H1 (cell line): ENCODE data around the gene CELF2. TPM values are rescaled to one million over a fixed set of nuclear protein-coding genes. Genes with fewer than 3 reads are reported as not detected.

Source experiments
- CTCF ChIA-PET: fragments of 300-600 bp; sonication (Branson Sonifier 250); formaldehyde crosslinking; loops from one replicate; lab custom pipeline; 2021; ENCODE audit not compliant: partially characterized antibody; lab: Charles Lee
- POLR2A ChIA-PET: fragments of 300-600 bp; sonication (Branson Sonifier 250); formaldehyde crosslinking; loops from one replicate; lab custom pipeline; 2021; ENCODE audit warnings: inconsistent platforms; ENCODE audit not compliant: partially characterized antibody; lab: Charles Lee
- DNase-seq, 2 experiments: peaks; one replicate each; pipeline versions ENCODE4 v3.0.0 to v3.0.0-alpha.2; 2010 to 2022; ENCODE audit warnings: low spot score in 2 of 2, low read depth in 1 of 2, mixed read lengths in 1 of 2
- FAIRE-seq: peaks from 2 replicates; lab custom pipeline; 2011; peaks lifted over from hg19 to GRCh38; lab: Jason Lieb, UNC
- H2AFZ ChIP-seq: 2 replicates; pipeline ENCODE4 v1.8.1; 2012; ENCODE audit warnings: low read length, inconsistent platforms
- H2AK5ac ChIP-seq: 2 replicates; pipeline ENCODE4 v1.6.1; 2013; ENCODE audit warnings: low read depth, low read length
- H2BK120ac ChIP-seq: replicated peaks from 2 replicates; pipeline ENCODE3; 2013; ENCODE audit warnings: low read depth, low read length, inconsistent platforms
- H2BK12ac ChIP-seq: 2 replicates; pipeline ENCODE4 v1.6.1; 2013; ENCODE audit warnings: low read depth, low read length
- H2BK15ac ChIP-seq: 2 replicates; pipeline ENCODE4 v1.6.1; 2013; ENCODE audit warnings: low read length
- H2BK20ac ChIP-seq: 2 replicates; pipeline ENCODE4 v1.6.1; 2013; ENCODE audit warnings: low read length
- H2BK5ac ChIP-seq: 2 replicates; pipeline ENCODE4 v1.6.1; 2013; ENCODE audit warnings: low read depth, low read length
- H3K14ac ChIP-seq: 2 replicates; pipeline ENCODE4 v1.6.1; 2013; ENCODE audit warnings: inconsistent platforms; ENCODE audit not compliant: insufficient read length
- H3K18ac ChIP-seq: 2 replicates; pipeline ENCODE4 v1.6.1; 2013; ENCODE audit warnings: low read length; ENCODE audit errors: extremely low read depth
- H3K23ac ChIP-seq: 2 replicates; pipeline ENCODE4 v1.6.1; 2013; ENCODE audit warnings: inconsistent platforms; ENCODE audit not compliant: insufficient read length
- H3K23me2 ChIP-seq: 2 replicates; pipeline ENCODE4 v1.6.1; 2013; ENCODE audit warnings: low read depth, low read length
- H3K27ac ChIP-seq: 2 replicates; pipeline ENCODE4 v1.6.1; 2011; ENCODE audit warnings: low read depth, low read length, inconsistent platforms
- H3K27me3 ChIP-seq, 4 experiments: replicated peaks in 1 of 4; 1 replicate in 1 of 4; 2 replicates in 3 of 4; pipeline versions ENCODE4 v1.6.1 to v1.8.1; 2011 to 2013; ENCODE audit warnings: low read length in 3 of 4, mild to moderate bottlenecking in 3 of 4, inconsistent platforms in 2 of 4, mixed read lengths in 2 of 4, moderate library complexity in 1 of 4; ENCODE audit not compliant: control insufficient read depth in 3 of 4, insufficient read depth in 3 of 4; ENCODE audit errors: extremely low read depth in 1 of 4
- H3K36me3 ChIP-seq, 4 experiments: 2 replicates each; pipeline versions ENCODE4 v1.6.1 to v1.8.1; 2011 to 2013; ENCODE audit warnings: mild to moderate bottlenecking in 4 of 4, low read length in 3 of 4, moderate library complexity in 2 of 4, control low read depth in 1 of 4, inconsistent platforms in 1 of 4; ENCODE audit not compliant: insufficient read depth in 4 of 4, control insufficient read depth in 2 of 4
- H3K4ac ChIP-seq: replicated peaks from 2 replicates; pipeline ENCODE3; 2013; ENCODE audit warnings: low read length, low read depth, mixed read lengths, inconsistent platforms; ENCODE audit not compliant: insufficient read length
- H3K4me1 ChIP-seq, 4 experiments: replicated peaks in 1 of 4; 1 replicate in 1 of 4; 2 replicates in 3 of 4; pipeline versions ENCODE4 v1.6.1 to v1.8.1; 2011 to 2013; ENCODE audit warnings: low read length in 3 of 4, inconsistent platforms in 2 of 4, mixed read lengths in 1 of 4; ENCODE audit not compliant: insufficient read depth in 4 of 4, control insufficient read depth in 3 of 4
- H3K4me2 ChIP-seq, 2 experiments: 2 replicates each; pipeline versions ENCODE4 v1.6.1 to v1.8.1; 2011 to 2013; ENCODE audit warnings: low read depth in 2 of 2, low read length in 2 of 2, control low read depth in 1 of 2, inconsistent platforms in 1 of 2, mild to moderate bottlenecking in 1 of 2; ENCODE audit not compliant: insufficient read depth in 1 of 2
- H3K4me3 ChIP-seq, 4 experiments: fragments of 200-600, 300-600 bp in 1 of 4; sonication (generic), shearing (Covaris generic), sonication (Bioruptor Twin) in 1 of 4; 2 replicates each; pipeline versions ENCODE4 v1.5.1 to v1.8.1; 2011 to 2016; ENCODE audit warnings: low read length in 4 of 4, low read depth in 3 of 4, control low read depth in 2 of 4, inconsistent platforms in 2 of 4, mild to moderate bottlenecking in 2 of 4, mixed read lengths in 1 of 4, moderate library complexity in 1 of 4; ENCODE audit not compliant: insufficient read depth in 2 of 4; ENCODE audit errors: extremely low read depth in 1 of 4
- H3K56ac ChIP-seq: replicated peaks from 2 replicates; pipeline ENCODE3; 2013; ENCODE audit warnings: low read depth, mild to moderate bottlenecking, mixed read lengths, low read length, inconsistent platforms; ENCODE audit not compliant: insufficient read length
- H3K79me1 ChIP-seq: 2 replicates; pipeline ENCODE4 v1.6.1; 2013; ENCODE audit warnings: low read depth, low read length, control low read depth
- H3K79me2 ChIP-seq, 2 experiments: 2 replicates each; pipeline versions ENCODE4 v1.6.1 to v1.8.1; 2012 to 2013; ENCODE audit warnings: low read length in 2 of 2, mild to moderate bottlenecking in 2 of 2, inconsistent platforms in 1 of 2; ENCODE audit not compliant: insufficient read depth in 2 of 2, control insufficient read depth in 1 of 2
- H3K9ac ChIP-seq, 4 experiments: replicated peaks in 1 of 4; 1 replicate in 1 of 4; 2 replicates in 3 of 4; pipeline versions ENCODE4 v1.6.1 to v1.8.1; 2011 to 2013; ENCODE audit warnings: low read depth in 3 of 4, low read length in 3 of 4, control low read depth in 2 of 4, mild to moderate bottlenecking in 2 of 4, moderate library complexity in 2 of 4, inconsistent platforms in 1 of 4; ENCODE audit errors: extremely low read depth in 1 of 4
- H3K9me3 ChIP-seq, 2 experiments: 2 replicates each; pipeline versions ENCODE4 v1.6.1 to v1.8.1; 2012 to 2013; ENCODE audit warnings: mild to moderate bottlenecking in 2 of 2, moderate library complexity in 2 of 2, control low read depth in 1 of 2, inconsistent platforms in 1 of 2, low read depth in 1 of 2, low read length in 1 of 2, mixed read lengths in 1 of 2; ENCODE audit not compliant: insufficient read depth in 2 of 2
- H4K20me1 ChIP-seq, 2 experiments: replicated peaks in 1 of 2; 2 replicates each; pipeline versions ENCODE3 to v1.8.1; 2011 to 2013; ENCODE audit warnings: inconsistent platforms in 2 of 2, low read length in 2 of 2, mild to moderate bottlenecking in 1 of 2; ENCODE audit not compliant: insufficient read depth in 2 of 2, control insufficient read depth in 1 of 2
- H4K5ac ChIP-seq: 2 replicates; pipeline ENCODE4 v1.6.1; 2013; ENCODE audit warnings: low read length, low read depth, mixed read lengths, inconsistent platforms; ENCODE audit not compliant: insufficient read length
- H4K8ac ChIP-seq: 2 replicates; pipeline ENCODE4 v1.8.0; 2013; ENCODE audit warnings: mild to moderate bottlenecking, moderate library complexity, low read length, inconsistent platforms; ENCODE audit not compliant: insufficient read depth; ENCODE audit errors: extremely low read depth
- H4K91ac ChIP-seq: replicated peaks from 2 replicates; pipeline ENCODE3; 2013; ENCODE audit warnings: low read length, mixed read lengths, inconsistent platforms; ENCODE audit not compliant: insufficient read length
- ATF2 ChIP-seq: IDR thresholded peaks from 2 replicates; pipeline ENCODE4 v1.6.1; 2012; ENCODE audit warnings: low read length, inconsistent platforms
- BACH1 ChIP-seq: IDR thresholded peaks from 2 replicates; pipeline ENCODE4 v1.6.1; 2012; ENCODE audit warnings: low read length, improper control_type of control experiment
- BCL11A ChIP-seq, 2 experiments: IDR thresholded peaks; one replicate each; pipeline ENCODE4 v1.6.1; 2011; ENCODE audit warnings: low read depth in 2 of 2, low read length in 2 of 2, mild to moderate bottlenecking in 2 of 2
- CBX5 ChIP-seq: fragments of 300-800, 300-1000 bp; sonication (generic); IDR thresholded peaks from 2 replicates; pipeline ENCODE4 v1.7.1; 2016; ENCODE audit warnings: antibody characterized with exemption, low read length, low read depth
- CREB1 ChIP-seq: IDR thresholded peaks from 2 replicates; pipeline ENCODE4 v1.6.1; 2012; ENCODE audit warnings: inconsistent platforms
- GTF2F1 ChIP-seq: IDR thresholded peaks from 2 replicates; pipeline ENCODE4 v1.6.1; 2012; ENCODE audit warnings: low read depth, low read length, improper control_type of control experiment, borderline replicate concordance
- NRF1 ChIP-seq: IDR thresholded peaks from 2 replicates; pipeline ENCODE4 v1.6.1; 2011; ENCODE audit warnings: mild to moderate bottlenecking, low read depth, low read length, improper control_type of control experiment
- POLR2AphosphoS5 ChIP-seq: IDR thresholded peaks from 2 replicates; pipeline ENCODE4 v1.6.1; 2011; ENCODE audit warnings: low read depth, low read length
- RFX5 ChIP-seq: IDR thresholded peaks from 2 replicates; pipeline ENCODE4 v1.6.1; 2011; ENCODE audit warnings: low read depth, low read length, improper control_type of control experiment, borderline replicate concordance
- SIN3A ChIP-seq, 2 experiments: IDR thresholded peaks in 1 of 2; conservative IDR thresholded peaks in 1 of 2; 2 replicates each; pipeline ENCODE4 v1.6.1; 2011 to 2012; ENCODE audit warnings: low read length in 2 of 2, improper control_type of control experiment in 1 of 2, low read depth in 1 of 2, mild to moderate bottlenecking in 1 of 2
- WGBS, 2 experiments: shearing (Covaris generic) in 1 of 2; methylation state at CpG; one replicate each; pipeline versions ENCODE4 v1.1.6 to v1.1.7; 2013 to 2015; ENCODE audit warnings: low lambda C conversion rate in 2 of 2, mixed read lengths in 2 of 2, inconsistent platforms in 1 of 2, low coverage in 1 of 2, missing lambda C conversion rate in 1 of 2; ENCODE audit not compliant: insufficient replicate concordance in 2 of 2, insufficient coverage in 1 of 2, insufficient read length in 1 of 2; ENCODE audit errors: extremely low coverage in 1 of 2, missing lambda C conversion rate in 1 of 2; 5-methylcytosine and 5-hydroxymethylcytosine counted together
- polyA plus RNA-seq, 7 experiments: library from polyadenylated mRNA; depleted of rRNA in 3 of 7; stranded (reverse) in 5 of 7; unstranded in 2 of 7; fragments of >200 nt in 5 of 7; fragments of 200-250 nt in 2 of 7; gene quantifications; 1 replicate in 5 of 7; 2 replicates in 1 of 7; 4 replicates in 1 of 7; pipeline versions ENCODE4 v1.2.1 to v1.2.3, GENCODE V29; 2011 to 2013; ENCODE audit warnings: missing spikeins in 2 of 7, mixed read lengths in 2 of 7
- total RNA-seq: library from RNA; stranded (reverse); fragmentation: NEBNext Ultra II Directional; extraction: Animal tissue kit (Norgen Biotek cat#: 25700); gene quantifications from 2 replicates; pipeline ENCODE4 v1.2.1, GENCODE V29; 2021
- TF ChIP-seq, protein P1 (sequence below): IDR thresholded peaks from 2 replicates; pipeline ENCODE4 v1.6.1; 2012; ENCODE audit warnings: inconsistent platforms

CELF2 gene
- total and polyA plus RNA-seq, 2 of the 8 experiments (the other 6 are each of a cell fraction or from before 2014, with no cell fraction given), result 18.3 to 22.7 TPM

DNA sequence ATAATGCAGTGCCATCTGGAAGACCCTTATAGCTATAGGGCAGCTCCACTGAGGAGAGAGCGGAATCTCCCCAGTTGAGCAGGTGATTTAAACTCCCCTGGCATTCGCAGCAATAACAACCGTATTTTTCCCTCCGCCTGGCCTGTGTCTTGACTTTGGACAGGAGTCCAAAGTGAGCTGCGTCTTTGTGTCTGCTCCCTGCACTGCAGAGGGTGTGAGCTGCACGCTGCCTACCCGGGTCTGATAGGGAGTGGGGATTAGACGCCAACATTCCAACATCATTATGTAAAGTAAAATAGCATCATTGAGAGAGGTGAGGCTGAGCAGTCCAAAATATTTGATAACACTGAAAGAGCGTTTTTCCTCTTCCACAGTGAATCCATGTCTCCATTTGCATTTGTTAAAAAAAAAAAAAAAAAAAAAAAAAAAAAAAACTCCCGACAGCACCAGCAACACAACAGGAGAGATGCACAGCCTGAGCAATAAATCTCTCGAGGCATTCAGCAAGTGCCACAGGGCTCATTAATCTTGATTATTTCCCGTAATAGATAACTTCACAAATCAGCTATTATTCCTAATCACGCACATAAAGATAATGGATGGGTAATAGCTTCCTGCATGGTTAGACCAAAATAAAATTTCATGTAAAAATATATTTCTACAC, 68.6 kb downstream of the CELF2 start:
- no peaks in the 10 kb centered on the region for H3K9me3 ChIP-seq
- no peak overlapping the region for H2AK5ac ChIP-seq
- no peak overlapping the region for H4K8ac ChIP-seq
- no peak overlapping the region for H3K18ac ChIP-seq
- no peaks in the 10 kb centered on the region for H3K23me2 ChIP-seq
- POLR2A ChIA-PET, result no interaction called here
- H3K14ac ChIP-seq, result no peak overlapping the region
- H4K20me1 ChIP-seq, result no peaks in the 10 kb centered on the region
- H3K4ac ChIP-seq, result no peak overlapping the region
- no peak overlapping the region for H2BK5ac ChIP-seq
- H2BK120ac ChIP-seq, result no peak overlapping the region
- WGBS, 2 experiments, result 94% methylated on average over 12 of the region's 13 CpGs; no CpG with 5 or more reads in 1 of the 2 experiments
- H3K4me2 ChIP-seq, result no peak overlapping the region
- no peak for TF ChIP-seq CBX5
- TF ChIP-seq BCL11A (IDR thresholded peaks at IDR 0.05; ENCODE audit: low read depth in 2 of 2, low read length in 2 of 2), result no peak
- TF ChIP-seq BACH1, result no peak
- no peak for TF ChIP-seq ATF2
- no peak for TF ChIP-seq GTF2F1
- no peak for TF ChIP-seq NRF1
- TF ChIP-seq, protein P1, sequence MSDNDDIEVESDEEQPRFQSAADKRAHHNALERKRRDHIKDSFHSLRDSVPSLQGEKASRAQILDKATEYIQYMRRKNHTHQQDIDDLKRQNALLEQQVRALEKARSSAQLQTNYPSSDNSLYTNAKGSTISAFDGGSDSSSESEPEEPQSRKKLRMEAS, result no peak
- TF ChIP-seq SIN3A (conservative IDR thresholded peaks at IDR 0.05 in 1 of 2, IDR thresholded peaks at IDR 0.05 in 1 of 2; ENCODE audit: low read depth in 1 of 2, low read length in 2 of 2), result no peak
- TF ChIP-seq POLR2AphosphoS5, result no peak
- no peak for TF ChIP-seq RFX5
- TF ChIP-seq CREB1, result no peak
- peaks cover 6% of the 10 kb centered on the region; the same call in 1 of the 2 replicates for H3K79me1 ChIP-seq
- no peak overlapping the region for H2BK12ac ChIP-seq
- H2BK20ac ChIP-seq, result no peak overlapping the region
- H4K5ac ChIP-seq, result no peak overlapping the region
- no peak overlapping the region for H3K4me3 ChIP-seq
- no peak overlapping the region for H2AFZ ChIP-seq
- no peak overlapping the region for H3K23ac ChIP-seq
- H2BK15ac ChIP-seq, result no peak overlapping the region
- H3K56ac ChIP-seq, result no peak overlapping the region
- no peaks in the 10 kb centered on the region for H3K79me2 ChIP-seq
- H3K36me3 ChIP-seq, result no peaks in the 10 kb centered on the region; a peak in 1 of 8 replicates
- CTCF ChIA-PET, result interaction anchor here (1.0 to 1.2 kb wide), 2 partner anchors 9 to 185 kb away, joined by 3 to 8 read pairs; no protein-coding TSS in a partner anchor
- H3K4me1 ChIP-seq, result no peaks in the 10 kb centered on the region
- no peak overlapping the region for H4K91ac ChIP-seq
- no peak overlapping the region for H3K9ac ChIP-seq
- no peak overlapping the region for H3K27ac ChIP-seq
- FAIRE-seq (no peak), DNase-seq (no peak)
- no peaks in the 10 kb centered on the region for H3K27me3 ChIP-seq
